SKM-1 (cell line): ENCODE results near the gene SMS.
A peak's percentile ranks its signal among the peaks of the same experiment; 100 is the strongest.

Source experiments
- DNase-seq: peaks from one replicate; lab custom pipeline; 2025; ENCODE audit not compliant: unreplicated experiment; lab: John Stamatoyannopoulos, UW

The SMS gene

DNA sequence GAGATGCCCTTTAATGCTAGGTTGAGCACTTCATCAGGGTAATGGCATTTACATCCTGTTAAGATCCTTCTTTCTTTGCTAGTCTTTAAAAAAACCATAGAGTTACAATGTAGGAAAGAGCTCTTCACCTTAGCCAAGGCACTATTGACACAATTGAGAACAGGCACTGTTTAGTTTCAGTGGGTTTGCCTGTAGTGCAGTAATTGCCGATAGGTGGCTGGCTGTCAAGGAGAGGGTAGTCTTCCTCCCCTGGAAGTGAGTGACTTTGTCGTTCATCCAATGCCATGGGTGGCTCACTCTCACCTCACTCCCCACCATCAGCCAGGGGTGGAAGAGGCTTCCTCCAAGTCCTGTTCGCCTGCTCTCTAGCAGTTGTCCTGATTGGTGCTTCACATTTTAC lies 34.7 kb downstream of the SMS start:
- DNase-seq = no peak

DNA sequence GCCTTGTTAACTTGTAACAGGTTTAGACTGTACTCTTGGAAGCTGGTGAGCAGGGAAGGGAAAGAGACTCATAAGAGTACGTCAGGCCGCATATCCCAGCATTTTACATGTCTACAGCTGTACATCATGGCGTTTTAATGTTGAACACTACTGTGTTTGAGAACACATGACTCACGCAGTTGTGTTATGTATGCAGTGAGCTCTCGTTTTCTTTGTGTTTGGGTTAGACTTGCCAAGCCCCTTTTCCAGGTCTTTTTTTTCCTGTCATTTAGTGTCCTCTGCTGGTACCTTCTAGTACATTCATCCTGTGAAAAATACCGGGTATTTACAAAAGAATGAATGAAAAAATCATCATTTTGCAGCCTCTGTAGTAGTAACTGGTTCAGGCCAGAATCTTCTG lies 35.3 kb downstream of the SMS start:
- DNase-seq = no peak

DNA sequence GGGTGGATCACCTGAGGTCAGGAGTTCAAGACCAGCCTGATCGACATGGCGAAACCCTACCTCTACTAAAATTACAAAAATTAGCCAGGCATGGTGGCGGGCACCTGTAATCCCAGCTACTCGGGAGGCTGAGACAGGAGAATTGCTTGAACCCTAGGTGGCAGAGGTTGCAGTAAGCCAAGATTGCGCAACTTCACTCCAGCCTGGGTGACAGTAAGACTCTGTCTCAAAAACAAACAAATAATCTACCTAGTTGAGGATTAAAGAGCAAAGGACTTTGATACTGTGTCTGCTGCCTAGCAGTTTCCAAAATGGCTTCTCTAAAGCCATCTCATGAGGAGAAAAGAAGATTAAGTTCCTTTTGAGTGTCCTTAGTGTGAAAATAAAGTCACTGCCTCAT lies 37.8 kb downstream of the SMS start:
- DNase-seq = no peak

DNA sequence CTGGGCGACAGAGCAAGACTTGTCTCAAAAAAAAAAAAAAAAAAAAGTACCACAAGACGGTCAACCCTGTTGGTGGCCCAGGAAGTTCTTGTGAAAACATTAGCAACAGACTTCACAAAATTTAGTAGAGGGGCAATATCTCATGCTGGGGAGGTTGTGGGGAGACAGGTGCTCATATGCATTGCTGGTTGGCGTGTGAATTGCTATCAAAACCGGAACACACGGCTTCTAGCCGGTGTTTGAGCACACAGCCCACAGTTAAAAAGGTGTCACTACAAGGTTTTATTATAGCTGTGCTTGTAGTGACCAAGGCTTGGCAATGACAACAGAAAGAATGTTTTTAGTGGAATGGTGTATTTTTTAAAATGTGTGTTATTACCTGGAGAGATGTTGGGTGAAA lies 41.8 kb downstream of the SMS start:
- DNase-seq = no peak

DNA sequence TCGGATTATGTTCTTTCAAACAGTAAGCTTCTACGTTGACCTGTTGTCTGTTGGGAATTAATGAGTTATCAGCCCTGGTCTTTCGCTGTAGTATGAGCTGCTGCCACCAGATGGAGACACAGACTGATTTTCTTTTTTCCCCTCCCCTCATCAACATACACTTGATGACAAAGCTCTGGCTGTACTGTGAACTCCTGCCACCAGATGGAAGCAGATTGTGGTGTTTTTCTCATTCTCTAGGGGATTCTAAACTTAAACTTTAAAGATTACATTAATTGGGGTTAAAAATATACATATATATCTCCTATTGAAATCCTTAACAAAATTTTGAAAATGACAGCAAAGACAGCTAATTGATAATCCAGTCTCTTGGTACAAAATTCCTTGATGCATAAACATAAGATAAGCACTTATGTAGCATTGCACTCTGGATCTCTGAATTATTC lies 44.8 kb downstream of the SMS start:
- DNase-seq = peak; percentile 43

DNA sequence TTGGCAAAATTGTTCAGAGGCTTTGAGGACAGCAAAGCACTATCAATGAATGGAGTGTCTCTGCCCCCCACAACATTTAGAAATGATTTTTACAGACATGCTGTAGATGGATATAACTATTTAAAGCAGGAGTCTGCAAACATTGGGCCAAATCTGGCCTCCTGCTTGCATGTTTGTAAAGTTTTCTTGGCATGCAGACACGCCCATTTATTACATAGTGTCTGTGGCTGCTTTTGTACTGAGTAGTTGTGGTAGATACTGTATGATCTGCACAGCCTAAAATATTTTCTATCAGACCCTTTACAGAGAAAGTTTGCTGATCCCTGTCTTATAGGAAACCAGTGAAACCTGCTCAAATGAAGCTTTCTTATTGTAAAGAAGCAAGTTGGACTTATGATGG lies 46.1 kb downstream of the SMS start:
- DNase-seq = no peak

DNA sequence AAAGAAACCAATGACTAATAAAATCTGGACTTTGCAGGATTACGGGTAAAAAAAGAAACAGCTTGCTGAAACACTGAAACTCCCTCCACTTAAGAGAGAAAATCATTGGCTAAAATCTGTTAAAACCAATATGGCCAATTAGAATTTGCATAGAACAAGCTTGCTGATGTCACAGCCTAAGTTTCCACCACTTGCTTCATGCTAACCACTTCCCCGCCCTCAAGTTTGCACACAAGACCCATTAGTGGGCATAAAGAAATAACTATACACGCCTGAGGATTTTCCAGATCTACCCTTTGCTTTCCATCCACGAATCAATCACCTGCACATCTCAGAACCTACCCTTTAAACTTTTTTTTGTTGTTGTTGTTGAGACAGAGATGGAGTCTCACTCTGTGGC lies 48.9 kb downstream of the SMS start:
- DNase-seq = no peak

DNA sequence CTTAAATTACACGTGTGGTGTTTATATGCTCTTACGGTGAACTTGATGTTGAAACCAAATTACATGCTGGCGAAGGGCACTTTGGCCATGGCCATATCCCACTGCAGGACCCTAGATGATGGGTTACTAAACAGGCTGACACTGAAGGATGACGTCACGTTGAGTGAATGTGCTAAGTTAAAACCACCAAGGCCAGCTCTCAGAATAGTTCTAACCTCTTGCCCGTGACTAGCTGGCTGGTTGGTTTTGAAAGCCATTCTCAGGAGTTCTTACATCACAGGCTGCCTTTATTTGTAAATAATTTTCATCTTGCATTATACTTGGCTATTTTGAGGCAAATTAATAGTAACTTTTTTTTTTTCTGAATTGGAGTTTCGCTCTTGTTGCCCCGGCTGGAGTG lies 50.3 kb downstream of the SMS start:
- no peak for DNase-seq

DNA sequence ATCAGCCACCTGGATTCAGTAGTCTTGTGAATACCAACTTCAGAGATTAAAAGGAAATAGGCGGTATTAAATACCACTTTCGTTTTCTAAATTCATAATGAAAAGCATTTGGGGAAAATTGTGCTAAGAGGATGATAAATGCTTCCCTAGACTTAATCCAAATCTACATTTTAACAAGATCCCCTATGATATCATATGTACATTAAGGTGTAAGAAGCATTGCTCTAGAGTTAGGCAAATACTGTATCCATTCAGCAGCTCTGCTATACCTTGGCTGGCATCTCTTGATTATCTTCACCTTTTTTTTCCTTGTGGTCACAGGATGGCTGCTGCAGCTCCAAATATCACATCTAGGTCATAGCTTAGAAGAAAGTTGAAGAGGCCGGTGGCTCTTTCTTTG lies 51.0 kb downstream of the SMS start:
- no peak for DNase-seq

DNA sequence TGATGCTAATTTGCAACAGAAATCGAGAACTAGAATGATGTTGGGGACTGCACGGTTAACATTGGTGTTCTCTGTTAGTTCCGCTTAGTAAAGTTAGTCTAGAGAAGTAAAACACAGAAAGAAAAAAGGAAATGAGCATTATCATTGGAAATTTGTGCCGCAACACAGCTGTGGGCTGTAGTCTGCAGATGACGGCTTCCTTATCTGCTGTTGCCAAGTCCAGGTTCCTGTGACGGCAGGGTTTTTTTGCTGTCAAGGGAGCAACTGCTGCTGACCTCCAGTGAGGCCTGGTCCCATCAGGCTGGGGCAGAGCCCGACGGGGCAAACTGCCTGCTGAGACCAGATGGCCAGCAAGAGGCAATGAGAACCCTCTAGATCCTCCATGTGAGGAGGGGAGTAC lies 52.8 kb downstream of the SMS start:
- peak; percentile 29 for DNase-seq

DNA sequence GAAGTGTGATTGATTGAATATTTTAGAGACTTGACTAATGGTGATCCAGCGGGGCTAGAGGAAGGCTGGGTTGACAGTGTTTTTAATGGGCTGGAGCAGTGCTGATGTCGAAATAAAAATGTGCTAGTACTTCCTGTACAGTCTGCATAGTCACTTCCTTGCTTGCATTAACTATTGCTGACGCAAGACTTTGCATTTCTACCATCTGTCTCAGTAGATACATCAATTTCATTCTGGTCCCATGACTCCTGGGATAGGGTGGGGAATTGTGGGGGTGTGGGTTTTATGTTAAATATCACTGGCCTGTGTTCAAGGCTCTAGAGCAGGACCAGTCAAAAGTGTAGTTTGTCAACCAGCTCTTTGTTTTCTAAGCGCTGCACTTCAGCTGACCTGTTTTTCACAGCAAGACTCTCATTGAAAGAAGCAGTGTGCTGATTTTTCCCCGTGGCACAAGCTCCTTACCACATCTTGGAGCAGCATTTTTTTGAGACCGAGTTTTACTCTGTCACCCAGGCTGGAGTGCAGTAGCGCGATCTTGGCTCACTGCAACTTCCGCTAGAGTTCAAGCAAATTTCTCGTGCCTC lies 56.5 kb downstream of the SMS start:
- peak; percentile 6 for DNase-seq

DNA sequence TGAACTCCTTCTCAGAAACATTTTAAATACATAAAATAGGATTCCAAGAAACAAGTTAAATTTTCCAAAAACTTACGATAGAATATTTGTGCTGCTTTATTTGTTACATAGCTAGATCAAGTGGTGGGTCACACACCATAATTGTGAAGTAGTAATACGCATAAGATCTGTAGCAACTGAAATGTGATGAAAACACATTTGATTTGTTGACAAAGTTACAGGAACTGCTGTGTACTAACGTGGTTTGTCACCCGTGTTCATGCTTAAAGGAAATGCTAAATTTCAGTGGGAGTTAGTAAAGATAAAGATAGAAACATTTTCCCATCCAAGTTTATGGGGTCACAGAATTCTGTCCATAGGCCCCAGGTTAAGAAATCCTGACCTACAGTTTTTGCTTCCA lies 57.5 kb downstream of the SMS start:
- DNase-seq = no peak

DNA sequence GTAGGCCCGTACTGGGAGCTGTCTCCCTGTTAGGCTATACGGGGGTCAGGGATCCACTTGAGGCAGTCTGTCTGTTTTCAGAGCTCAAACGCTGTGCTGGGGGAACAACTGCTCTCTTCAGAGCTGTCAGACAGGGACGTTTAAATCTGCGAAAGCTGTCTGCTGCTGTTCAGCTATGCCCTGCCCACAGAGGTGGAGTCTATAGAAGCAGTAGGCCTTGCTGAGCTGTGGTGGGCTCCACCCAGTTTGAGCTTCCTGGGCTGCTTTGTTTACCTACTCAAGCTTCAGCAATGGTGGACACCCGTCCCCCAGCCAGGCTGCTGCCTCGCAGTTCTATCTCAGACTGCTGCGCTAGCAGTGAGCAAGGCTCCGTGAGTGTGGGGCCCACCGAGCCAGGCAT lies 64.4 kb downstream of the SMS start:
- DNase-seq = no peak

DNA sequence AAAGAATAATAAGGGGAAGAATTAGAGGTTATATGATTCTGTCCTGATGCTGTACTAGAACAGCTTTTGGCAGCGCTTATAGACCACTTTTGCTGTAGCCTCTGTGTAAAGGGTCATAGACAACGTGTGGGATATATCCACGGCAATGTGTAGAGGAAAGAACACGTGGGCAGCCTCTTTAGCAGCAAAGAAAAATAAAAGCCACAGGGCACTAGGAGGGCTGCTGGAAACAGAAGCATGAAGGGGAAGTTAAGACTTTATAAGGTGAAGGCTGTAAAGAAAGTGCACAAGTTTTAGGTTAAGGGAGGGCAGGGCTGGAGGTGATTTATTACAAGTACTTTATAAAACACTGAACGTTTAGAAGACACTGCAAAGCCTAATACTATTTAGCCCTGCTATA lies 71.5 kb downstream of the SMS start:
- no peak for DNase-seq

DNA sequence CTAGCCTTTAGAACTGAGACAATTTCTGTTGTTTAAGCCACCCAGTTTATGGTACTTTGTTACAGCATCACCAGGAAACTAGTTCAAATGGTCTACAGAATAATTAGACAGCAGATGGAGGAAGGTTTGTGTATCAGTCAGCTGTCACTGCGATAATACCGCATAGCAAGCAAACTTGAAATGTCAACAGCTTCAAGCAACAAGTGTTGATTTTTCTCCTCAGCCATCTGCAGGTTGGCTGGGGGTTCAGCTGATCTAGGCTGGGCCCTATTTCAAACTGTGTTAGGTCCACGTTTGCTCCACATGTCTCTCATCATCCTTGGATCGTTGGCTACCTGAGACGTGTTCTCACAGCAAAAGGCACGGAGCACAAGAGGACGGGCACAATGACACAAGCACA lies 72.4 kb downstream of the SMS start:
- DNase-seq = no peak

DNA sequence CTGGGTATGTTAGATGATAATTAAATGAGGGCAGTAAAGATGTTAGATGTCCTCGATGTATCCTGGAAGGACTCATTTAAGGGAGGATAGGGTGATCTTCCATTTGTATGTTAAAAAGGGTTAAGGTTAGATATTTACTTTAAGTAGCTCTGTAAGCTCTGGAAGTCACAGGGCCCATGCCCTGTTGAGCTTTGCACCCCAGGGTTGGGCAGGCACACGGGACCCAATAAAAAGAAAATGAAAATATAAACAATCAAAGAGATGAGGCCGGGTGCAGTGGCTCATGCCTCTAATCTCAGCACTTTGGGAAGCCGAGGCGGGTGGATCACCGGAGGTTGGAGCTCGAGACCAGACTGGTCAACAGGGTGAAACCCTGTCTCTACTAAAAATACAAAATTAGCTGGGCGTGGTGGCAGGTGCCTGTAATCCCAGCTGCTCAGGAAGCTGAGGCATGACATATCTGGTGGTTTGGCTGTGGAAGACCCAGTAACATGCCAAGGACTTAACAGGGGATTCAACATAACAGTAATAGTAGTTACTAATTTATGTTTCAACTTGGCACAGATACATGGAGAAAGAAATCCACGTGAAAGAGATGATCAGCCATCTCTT lies 74.7 kb downstream of the SMS start:
- no peak for DNase-seq

DNA sequence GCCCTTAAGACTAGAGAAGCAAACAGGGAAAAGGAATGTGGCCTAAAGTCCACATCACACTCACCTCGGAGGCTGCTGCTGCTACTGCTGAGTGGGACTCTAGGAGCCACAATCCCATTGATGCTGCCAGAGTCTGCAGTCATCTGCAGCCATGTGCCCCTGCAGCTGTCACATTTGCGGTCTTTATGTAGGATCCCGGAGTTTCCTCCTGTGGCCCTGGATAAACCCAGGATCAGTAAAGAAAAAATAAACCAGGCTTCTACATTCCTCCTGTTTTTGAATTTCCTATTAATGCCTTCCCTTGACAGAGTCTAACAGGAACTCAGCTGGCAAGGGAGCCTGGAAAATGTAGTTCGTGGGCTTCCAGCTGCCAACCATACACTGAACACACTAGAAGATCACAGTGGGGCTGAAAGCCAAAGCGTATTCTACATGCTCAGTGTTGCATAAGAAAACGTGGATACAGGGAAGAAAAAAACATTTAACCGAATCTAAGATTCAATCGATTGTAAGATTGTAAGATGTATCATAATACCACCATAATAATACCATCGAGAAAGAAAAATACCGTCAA lies 81.3 kb downstream of the SMS start:
- no peak for DNase-seq

DNA sequence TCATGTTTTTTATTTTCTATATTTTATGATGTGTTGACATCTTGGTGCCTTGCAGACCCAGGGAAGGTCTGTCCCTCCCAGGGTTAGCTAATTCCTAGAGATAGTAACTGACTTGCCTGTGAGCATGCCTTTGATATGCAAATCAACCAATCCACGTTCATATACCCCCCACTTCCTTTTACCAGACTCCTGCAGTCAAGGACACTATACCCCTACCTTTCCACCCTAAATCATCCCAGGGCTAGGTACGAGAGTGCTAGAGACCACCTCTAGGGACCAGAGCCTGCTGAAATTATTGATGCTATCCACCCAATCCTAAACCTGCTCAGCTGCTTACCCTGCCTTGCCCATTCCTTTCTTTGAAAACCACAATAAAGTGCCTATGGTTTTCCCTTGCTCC lies 84.1 kb downstream of the SMS start:
- no peak for DNase-seq

DNA sequence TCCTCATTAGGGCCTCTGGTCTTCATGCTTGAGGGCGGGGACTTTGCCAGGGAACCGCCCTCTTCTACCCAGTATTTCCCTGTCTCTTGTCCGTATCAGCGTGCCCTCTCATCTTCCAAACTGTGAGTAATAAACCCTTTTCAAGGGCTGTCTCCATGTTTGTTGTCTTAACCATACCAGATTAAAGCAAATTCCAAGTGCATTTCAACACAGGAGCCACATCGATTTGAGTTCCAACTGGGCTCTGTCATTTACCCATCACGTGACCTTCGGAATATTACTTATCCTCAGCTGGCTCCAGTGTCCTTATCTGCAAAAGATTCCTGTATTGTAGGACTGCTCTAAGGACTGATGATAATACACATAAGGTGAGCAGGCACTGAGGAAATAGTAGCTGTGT lies 85.2 kb downstream of the SMS start:
- DNase-seq = no peak

DNA sequence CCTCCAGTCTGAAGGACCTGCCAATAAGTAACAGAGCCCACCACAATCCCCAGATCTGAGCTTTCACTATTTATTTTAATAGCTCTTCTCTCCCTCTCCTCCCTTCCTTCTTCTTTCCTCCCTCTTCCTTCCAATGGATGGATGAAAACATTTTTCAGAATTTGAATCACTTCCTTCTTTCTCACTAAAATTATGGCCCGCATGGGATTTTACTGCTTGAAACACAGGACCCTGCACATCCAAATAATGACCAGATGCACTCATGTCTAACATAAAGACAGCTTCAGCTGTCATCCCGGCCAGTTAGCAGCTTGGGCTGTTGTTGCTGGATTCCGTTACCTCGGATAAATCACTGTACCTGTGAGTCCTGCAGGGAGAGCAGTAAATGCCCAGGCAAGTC lies 86.2 kb downstream of the SMS start:
- no peak for DNase-seq

DNA sequence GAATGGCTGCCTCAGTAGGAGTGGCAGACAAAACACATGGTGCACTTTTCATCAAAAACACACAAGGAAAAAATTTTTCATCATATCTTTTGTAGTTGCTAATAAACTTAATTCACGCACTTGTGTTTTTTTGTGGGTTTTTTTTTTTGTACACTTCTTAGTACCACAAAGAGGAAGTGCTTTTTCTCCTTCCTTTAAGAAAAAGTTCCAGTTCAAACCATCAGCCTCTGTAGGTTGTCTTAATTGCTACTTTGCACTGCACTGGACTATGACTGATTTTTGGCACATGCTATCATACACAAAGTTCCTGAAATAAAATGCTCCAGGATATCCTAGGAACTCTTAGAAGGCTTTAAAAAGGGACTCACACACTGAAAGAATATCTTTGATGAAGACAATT lies 91.6 kb downstream of the SMS start, which contains the start of gene PHEX:
Gene PHEX (plus strand): TSS at position 242 of the 400 bp plus-strand sequence. CDS start 681 bp downstream, outside the sequence.
- DNase-seq = no peak

DNA sequence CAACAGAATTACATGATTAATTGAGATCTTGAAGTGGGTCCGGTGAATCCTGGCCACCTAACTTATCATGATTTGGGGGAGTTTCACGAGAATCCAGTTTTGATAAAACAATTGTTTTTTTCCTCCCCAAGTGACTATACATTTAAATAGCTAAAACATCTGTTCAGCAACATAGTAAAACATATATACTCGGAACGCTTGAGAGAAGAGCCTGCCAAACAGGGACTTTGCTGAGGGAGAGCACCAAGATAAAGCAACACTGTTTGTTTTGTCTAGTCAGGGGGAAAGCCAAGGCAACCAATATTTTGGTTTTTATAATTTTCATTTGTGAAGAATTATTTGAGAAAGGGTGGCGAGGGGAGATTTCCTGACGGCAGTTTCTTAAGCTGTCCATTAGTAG lies 92.0 kb downstream of the SMS start:
- DNase-seq = no peak

DNA sequence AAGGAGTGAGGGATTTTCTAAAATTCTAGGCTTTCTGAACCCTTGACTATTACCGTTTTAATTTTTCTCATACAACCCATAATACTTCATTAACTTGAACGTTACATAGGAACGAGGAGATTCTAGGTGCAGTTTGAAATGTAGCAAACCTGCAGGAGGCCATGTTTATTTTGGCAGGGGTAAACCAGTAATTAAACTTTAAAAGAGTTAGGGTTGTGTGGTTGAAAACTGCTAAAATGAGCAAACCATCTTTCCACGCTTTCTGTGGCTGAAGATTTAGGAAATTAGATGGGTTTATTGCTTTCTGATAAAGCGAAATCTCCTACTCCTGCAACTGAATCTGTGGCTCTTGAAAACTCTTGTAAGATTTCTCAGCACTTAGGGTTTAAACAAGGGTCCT lies 93.3 kb downstream of the SMS start:
- no peak for DNase-seq
